Stimulated activated memory B cell treated with anti-CD40 and anti-IgM and Interleukin-4, amounts not matched to agents 10 μg/mL and 1 μg/mL and 100 μg/mL, for 72 hours (primary cell): ENCODE data around the gene LRRC17.
"Not testable (repeated sequence)": the region's sequence is repeated elsewhere in the genome, so short reads cannot be mapped to it uniquely, and the experiment has no call there.

Experiments
- ATAC-seq: fragments of 150-1000 bp; cut with Tn5 transposase; 2 replicates; pipeline ENCODE4 v1.10.0; 2021
- H3K27ac Mint-ChIP-seq: one replicate; pipeline ENCODE4 v1.8.0; 2022; ENCODE audit warnings: mild to moderate bottlenecking, mixed read lengths
- H3K27me3 Mint-ChIP-seq: one replicate; pipeline ENCODE4 v1.8.0; 2022; ENCODE audit warnings: mixed read lengths
- H3K36me3 Mint-ChIP-seq: one replicate; pipeline ENCODE4 v1.8.0; 2022; ENCODE audit warnings: mixed read lengths
- H3K4me1 Mint-ChIP-seq: one replicate; pipeline ENCODE4 v1.8.0; 2022; ENCODE audit warnings: mixed read lengths
- H3K4me3 Mint-ChIP-seq: one replicate; pipeline ENCODE4 v1.8.0; 2022; ENCODE audit warnings: mild to moderate bottlenecking, moderate library complexity, mixed read lengths
- H3K9me3 Mint-ChIP-seq: one replicate; pipeline ENCODE4 v1.8.0; 2022; ENCODE audit warnings: mixed read lengths

LRRC17 gene

GRCh38 chr7:102944241-102944640 is 31.4 kb downstream of the LRRC17 start:
- no peaks in the 10 kb centered on the region for H3K9me3 Mint-ChIP-seq
- H3K27ac Mint-ChIP-seq = no peak overlapping the region
- H3K4me3 Mint-ChIP-seq = no peak overlapping the region
- no peaks in the 10 kb centered on the region for H3K27me3 Mint-ChIP-seq
- ATAC-seq = no peak
- no peaks in the 10 kb centered on the region for H3K4me1 Mint-ChIP-seq
- no peaks in the 10 kb centered on the region for H3K36me3 Mint-ChIP-seq

GRCh38 chr7:102951839-102952238 is 39.0 kb downstream of the LRRC17 start:
- H3K9me3 Mint-ChIP-seq = peaks cover 24% of the 10 kb centered on the region

GRCh38 chr7:102953406-102953805 is 40.6 kb downstream of the LRRC17 start:
- Mint-ChIP-seq H3K4me1 (no peaks in the 10 kb centered on the region), H3K27me3 (no peaks in the 10 kb centered on the region), H3K36me3 (peaks cover 33% of the 10 kb centered on the region), H3K27ac (no peak overlapping the region), H3K4me3 (no peak overlapping the region), H3K9me3 (peaks cover 24% of the 10 kb centered on the region)
- ATAC-seq = no peak

More at GRCh38 chr7:102951839-102952238, 39.0 kb downstream of the LRRC17 start:
- Mint-ChIP-seq H3K27ac (no peak overlapping the region), H3K4me1 (no peaks in the 10 kb centered on the region), H3K4me3 (no peak overlapping the region), H3K27me3 (no peaks in the 10 kb centered on the region), H3K36me3 (peaks cover 27% of the 10 kb centered on the region)
- ATAC-seq = no peak

- Mint-ChIP-seq H3K9me3 (peaks cover 24% of the 10 kb centered on the region), H3K36me3 (peaks cover 33% of the 10 kb centered on the region)
- not testable (repeated sequence) for H3K4me3 Mint-ChIP-seq, ATAC-seq, H3K27me3 Mint-ChIP-seq, H3K4me1 Mint-ChIP-seq, H3K27ac Mint-ChIP-seq
These were observed 41.6 kb downstream of the LRRC17 start for GRCh38 chr7:102954359-102954758.

GRCh38 chr7:102958004-102958403 is 45.2 kb downstream of the LRRC17 start:
- not testable (repeated sequence) for H3K4me3 Mint-ChIP-seq, H3K27me3 Mint-ChIP-seq, H3K27ac Mint-ChIP-seq, ATAC-seq, H3K4me1 Mint-ChIP-seq
- Mint-ChIP-seq H3K36me3 (peaks cover 27% of the 10 kb centered on the region), H3K9me3 (peaks cover 21% of the 10 kb centered on the region)

GRCh38 chr7:102961993-102962392 is 49.2 kb downstream of the LRRC17 start:
- not testable (repeated sequence) for H3K27me3 Mint-ChIP-seq, H3K36me3 Mint-ChIP-seq, H3K4me3 Mint-ChIP-seq, H3K9me3 Mint-ChIP-seq, ATAC-seq, H3K4me1 Mint-ChIP-seq, H3K27ac Mint-ChIP-seq

- no peak for ATAC-seq
- H3K27me3 Mint-ChIP-seq = no peaks in the 10 kb centered on the region
- H3K4me3 Mint-ChIP-seq = no peak overlapping the region
These were observed 53.7 kb downstream of the LRRC17 start for GRCh38 chr7:102966465-102966864.

GRCh38 chr7:102967798-102968197 is 55.0 kb downstream of the LRRC17 start:
- no peak for ATAC-seq
- no peaks in the 10 kb centered on the region for H3K9me3 Mint-ChIP-seq
- no peaks in the 10 kb centered on the region for H3K27me3 Mint-ChIP-seq
- no peaks in the 10 kb centered on the region for H3K4me1 Mint-ChIP-seq
- H3K27ac Mint-ChIP-seq = no peak overlapping the region
- no peaks in the 10 kb centered on the region for H3K36me3 Mint-ChIP-seq
- no peak overlapping the region for H3K4me3 Mint-ChIP-seq

More at GRCh38 chr7:102966465-102966864, 53.7 kb downstream of the LRRC17 start:
- H3K36me3 Mint-ChIP-seq = no peaks in the 10 kb centered on the region
- H3K9me3 Mint-ChIP-seq = no peaks in the 10 kb centered on the region
- no peak overlapping the region for H3K27ac Mint-ChIP-seq
- H3K4me1 Mint-ChIP-seq = no peaks in the 10 kb centered on the region

- no peak overlapping the region for H3K27ac Mint-ChIP-seq
- H3K27me3 Mint-ChIP-seq = peaks cover 13% of the 10 kb centered on the region
- H3K36me3 Mint-ChIP-seq = no peaks in the 10 kb centered on the region
- ATAC-seq = no peak
- no peak overlapping the region for H3K4me3 Mint-ChIP-seq
- no peaks in the 10 kb centered on the region for H3K9me3 Mint-ChIP-seq
- no peaks in the 10 kb centered on the region for H3K4me1 Mint-ChIP-seq
These were observed 60.4 kb downstream of the LRRC17 start for GRCh38 chr7:102973096-102973802.

- Mint-ChIP-seq H3K4me1 (no peaks in the 10 kb centered on the region), H3K9me3 (no peaks in the 10 kb centered on the region), H3K27me3 (peaks cover 13% of the 10 kb centered on the region), H3K27ac (no peak overlapping the region), H3K4me3 (no peak overlapping the region), H3K36me3 (no peaks in the 10 kb centered on the region)
- no peak for ATAC-seq
These were observed 61.8 kb downstream of the LRRC17 start for GRCh38 chr7:102974366-102975236.

GRCh38 chr7:102975854-102976253 is 63.1 kb downstream of the LRRC17 start:
- ATAC-seq = no peak
- Mint-ChIP-seq H3K4me3 (no peak overlapping the region), H3K27me3 (peaks cover 13% of the 10 kb centered on the region), H3K9me3 (no peaks in the 10 kb centered on the region), H3K36me3 (no peaks in the 10 kb centered on the region), H3K27ac (no peak overlapping the region), H3K4me1 (no peaks in the 10 kb centered on the region)

- Mint-ChIP-seq H3K4me1 (no peaks in the 10 kb centered on the region), H3K36me3 (no peaks in the 10 kb centered on the region), H3K27ac (no peak overlapping the region), H3K4me3 (no peak overlapping the region), H3K27me3 (peaks cover 13% of the 10 kb centered on the region), H3K9me3 (no peaks in the 10 kb centered on the region)
- ATAC-seq = no peak
These were observed 63.7 kb downstream of the LRRC17 start for GRCh38 chr7:102976493-102976892.

GRCh38 chr7:102977586-102977985 is 64.8 kb downstream of the LRRC17 start:
- H3K36me3 Mint-ChIP-seq, H3K27ac Mint-ChIP-seq, H3K4me1 Mint-ChIP-seq, H3K4me3 Mint-ChIP-seq, H3K9me3 Mint-ChIP-seq, ATAC-seq: not testable (repeated sequence)
- H3K27me3 Mint-ChIP-seq = peaks cover 13% of the 10 kb centered on the region

GRCh38 chr7:102978284-102978683 is 65.5 kb downstream of the LRRC17 start:
- no peak overlapping the region for H3K27ac Mint-ChIP-seq

GRCh38 chr7:102979670-102980069 is 66.9 kb downstream of the LRRC17 start:
- Mint-ChIP-seq H3K27ac (no peak overlapping the region), H3K36me3 (no peaks in the 10 kb centered on the region), H3K27me3 (peaks cover 13% of the 10 kb centered on the region), H3K4me1 (no peaks in the 10 kb centered on the region), H3K4me3 (no peak overlapping the region), H3K9me3 (no peaks in the 10 kb centered on the region)
- ATAC-seq = no peak

More at GRCh38 chr7:102978284-102978683, 65.5 kb downstream of the LRRC17 start:
- no peak overlapping the region for H3K4me3 Mint-ChIP-seq
- no peaks in the 10 kb centered on the region for H3K4me1 Mint-ChIP-seq
- H3K36me3 Mint-ChIP-seq = no peaks in the 10 kb centered on the region
- ATAC-seq = no peak
- H3K27me3 Mint-ChIP-seq = peaks cover 13% of the 10 kb centered on the region
- no peaks in the 10 kb centered on the region for H3K9me3 Mint-ChIP-seq

- H3K36me3 Mint-ChIP-seq = no peaks in the 10 kb centered on the region
- ATAC-seq = no peak
- no peaks in the 10 kb centered on the region for H3K4me1 Mint-ChIP-seq
- no peak overlapping the region for H3K27ac Mint-ChIP-seq
- no peak overlapping the region for H3K4me3 Mint-ChIP-seq
- H3K9me3 Mint-ChIP-seq = no peaks in the 10 kb centered on the region
- peaks cover 6% of the 10 kb centered on the region for H3K27me3 Mint-ChIP-seq
These were observed 68.7 kb downstream of the LRRC17 start for GRCh38 chr7:102981451-102981850.
